HG03439 (cell line): ENCODE data around the gene ARHGAP21.

Experiments used
- ATAC-seq: cut with Tn5 transposase; IDR thresholded peaks from one replicate; pipeline ENCODE4 v1.9.1; 2021; ENCODE audit warnings: mild to moderate bottlenecking, moderate library complexity; ENCODE audit not compliant: unreplicated experiment

The ARHGAP21 gene

DNA sequence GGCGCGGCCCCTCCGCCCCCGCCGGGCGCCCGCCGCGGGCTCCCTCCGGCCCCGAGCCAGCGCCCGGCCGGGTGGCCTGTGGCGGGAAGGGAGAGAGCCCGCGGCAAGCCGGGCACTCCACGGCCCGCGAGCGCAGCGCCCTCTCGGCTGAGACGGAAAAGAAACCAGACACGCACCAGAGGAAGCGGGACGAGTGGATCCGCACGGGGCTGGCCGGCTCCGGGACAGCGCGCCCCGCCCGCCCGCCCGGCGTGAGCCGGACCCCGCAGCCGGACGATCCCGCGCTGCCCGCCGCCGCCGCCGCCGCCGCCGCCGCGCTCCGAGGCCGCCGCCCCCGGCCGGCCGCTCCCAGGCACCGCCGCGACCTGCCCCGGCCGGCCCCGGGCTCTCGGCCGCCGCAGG, 300 bp downstream of the ARHGAP21 start:
- ATAC-seq, result peak; percentile 34

DNA sequence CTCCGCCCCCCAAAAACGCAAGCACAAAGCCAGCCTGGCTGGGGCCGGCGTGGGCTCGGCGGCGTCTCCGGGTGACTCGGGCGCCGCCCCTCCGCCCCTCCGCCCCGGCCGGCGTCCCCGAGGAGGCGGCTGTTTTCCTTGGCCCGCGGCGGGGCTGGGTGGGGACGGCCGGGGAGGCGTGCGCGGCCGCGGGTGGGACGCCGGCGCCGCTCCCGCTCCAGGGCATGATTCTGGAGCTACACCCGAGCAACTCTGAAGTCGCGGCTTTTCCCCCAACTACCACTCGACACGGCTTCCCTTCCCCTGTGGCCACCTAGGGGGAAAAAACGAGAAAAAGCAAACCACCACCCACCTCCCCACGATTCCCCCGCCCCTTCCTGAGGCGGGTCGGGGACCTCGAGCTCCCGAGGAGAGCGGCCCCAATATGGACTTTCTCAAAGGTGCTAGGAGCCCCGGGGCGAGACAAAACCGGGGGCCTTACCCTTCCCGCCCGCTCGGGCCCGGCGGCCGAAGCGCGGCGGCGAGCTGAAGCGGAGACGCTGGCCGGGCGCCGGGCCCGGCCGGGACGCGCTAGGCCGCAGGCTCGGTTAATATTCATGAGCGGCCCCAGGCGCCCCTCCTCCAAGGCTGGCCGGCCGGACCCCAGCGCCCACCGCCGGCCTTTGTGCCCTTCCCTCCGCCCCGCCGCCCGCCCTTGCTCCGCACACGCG, 856 bp downstream of the ARHGAP21 start:
- peak; percentile 31 for ATAC-seq

DNA sequence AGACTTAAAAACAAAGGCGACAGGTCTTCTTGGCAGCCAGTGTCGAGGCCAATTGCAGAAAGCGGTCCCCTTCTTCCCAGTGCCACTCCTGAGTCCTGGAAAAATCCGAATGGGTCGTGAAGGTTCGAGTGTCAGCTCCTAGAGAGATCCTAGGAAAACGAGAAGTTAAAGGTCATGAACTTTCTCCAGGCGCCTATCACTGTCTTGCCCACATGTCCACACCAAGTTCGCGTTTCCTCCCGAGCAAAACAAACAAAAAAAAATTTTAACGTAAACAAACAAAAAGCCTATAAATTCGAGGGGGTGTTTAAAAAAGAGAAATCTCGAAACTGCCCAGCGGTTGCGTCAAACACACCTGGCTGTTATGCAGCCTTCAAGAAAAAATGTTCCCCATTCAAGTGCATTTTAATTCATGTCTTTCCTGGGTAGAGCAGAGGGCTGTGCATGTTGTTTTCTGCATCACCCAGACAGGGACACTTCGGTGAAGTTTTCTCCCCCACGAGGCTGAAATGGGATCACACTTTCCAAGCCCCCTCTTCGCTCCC, 1.5 kb downstream of the ARHGAP21 start:
- ATAC-seq, result no peak

DNA sequence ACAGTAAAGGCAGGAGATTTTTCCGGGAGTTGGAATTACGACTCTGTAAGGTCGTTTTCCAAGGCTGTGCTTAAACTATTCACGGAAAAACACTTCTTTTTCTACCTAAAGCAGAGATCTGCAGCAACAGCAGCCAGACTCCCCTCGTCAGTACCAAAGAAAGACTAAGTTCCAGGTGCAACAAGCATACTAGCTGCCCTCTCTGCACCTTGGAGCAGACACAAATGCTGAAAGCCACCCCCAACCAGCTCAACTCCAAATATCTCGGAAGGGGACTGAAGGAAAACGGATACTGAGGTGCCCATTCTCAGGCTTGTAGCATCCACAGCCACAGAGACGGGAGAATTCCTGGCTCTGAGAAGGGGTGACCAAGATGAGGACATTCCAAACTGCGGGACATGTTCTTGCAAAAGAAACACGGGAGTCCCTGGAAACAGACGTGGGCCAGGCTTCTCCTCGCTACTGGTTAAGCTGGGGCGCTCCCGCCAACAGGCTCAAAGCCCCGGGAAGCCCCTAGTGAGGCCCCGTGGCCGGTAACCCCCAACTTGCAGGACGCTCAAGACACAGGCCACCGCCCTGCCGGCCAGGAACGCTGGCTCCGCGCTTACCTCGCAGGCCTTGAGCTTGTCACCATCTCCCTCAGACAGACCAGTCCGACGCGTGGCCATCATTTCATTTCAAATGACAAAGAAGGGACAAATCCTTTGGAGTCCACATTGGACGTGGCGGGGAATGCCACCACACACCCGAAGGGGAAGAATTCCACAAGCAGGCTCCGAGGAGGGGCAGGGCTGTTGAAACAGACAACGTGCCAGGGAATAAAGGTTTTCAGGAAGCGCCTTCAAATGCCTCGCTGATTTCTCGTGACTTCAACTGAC, 2.2 kb downstream of the ARHGAP21 start:
- ATAC-seq, result no peak

DNA sequence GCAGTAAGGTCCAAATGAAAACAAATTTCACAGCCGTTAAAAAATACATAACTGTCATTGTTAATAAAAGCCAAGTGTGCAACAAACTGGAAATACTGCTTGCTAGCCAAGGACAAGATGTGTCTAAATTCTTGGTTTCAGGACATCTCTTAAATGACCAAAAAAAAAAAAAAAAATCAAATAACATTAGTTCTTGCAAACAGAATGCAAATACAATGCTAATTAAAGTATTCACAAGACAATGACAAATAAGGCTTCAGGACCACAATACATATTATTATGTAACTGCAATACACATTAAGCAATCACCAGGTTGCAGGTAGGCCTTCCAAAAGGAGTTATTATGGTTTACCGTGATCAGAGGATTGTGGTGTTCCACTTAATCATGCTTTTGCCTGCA, 3.6 kb downstream of the ARHGAP21 start:
- ATAC-seq, result no peak

DNA sequence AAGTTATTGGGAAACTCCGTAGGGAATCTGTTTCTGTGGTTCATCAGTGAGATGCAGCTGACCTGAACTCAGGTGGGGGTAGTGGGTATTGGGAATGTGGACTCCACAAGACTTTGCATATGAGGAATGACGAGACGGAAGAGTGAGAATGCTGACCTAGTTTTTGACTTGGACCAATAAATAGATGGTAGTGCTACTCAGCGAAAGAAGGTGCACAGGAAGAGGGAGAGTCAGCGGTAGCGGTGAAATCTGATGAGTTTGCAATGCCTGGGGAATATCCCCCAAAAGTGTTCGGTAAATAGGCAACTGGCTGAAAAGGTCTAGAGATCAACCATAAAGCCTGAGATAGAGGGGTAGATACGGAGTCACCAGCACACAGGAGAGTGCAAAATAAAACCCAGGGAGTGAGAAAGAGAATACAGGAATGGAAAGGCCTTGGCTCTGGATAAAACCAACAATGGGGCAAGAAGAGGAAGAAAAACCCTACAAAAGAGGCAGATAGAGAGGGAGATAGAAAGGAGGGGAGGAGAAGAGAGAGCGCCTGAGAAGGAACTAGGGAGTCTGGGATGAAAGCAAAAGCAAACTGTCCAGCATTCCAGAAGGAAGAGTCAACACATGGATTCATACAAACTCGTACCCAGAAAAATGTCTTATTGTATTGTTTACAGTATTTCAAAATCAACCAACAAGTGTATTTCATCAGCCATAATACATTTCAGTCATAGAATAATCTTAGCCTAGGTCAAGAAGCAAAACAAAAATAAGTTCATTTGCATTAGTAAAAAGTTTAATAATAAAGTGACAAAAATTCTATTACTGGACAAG, 5.4 kb downstream of the ARHGAP21 start:
- no peak for ATAC-seq

DNA sequence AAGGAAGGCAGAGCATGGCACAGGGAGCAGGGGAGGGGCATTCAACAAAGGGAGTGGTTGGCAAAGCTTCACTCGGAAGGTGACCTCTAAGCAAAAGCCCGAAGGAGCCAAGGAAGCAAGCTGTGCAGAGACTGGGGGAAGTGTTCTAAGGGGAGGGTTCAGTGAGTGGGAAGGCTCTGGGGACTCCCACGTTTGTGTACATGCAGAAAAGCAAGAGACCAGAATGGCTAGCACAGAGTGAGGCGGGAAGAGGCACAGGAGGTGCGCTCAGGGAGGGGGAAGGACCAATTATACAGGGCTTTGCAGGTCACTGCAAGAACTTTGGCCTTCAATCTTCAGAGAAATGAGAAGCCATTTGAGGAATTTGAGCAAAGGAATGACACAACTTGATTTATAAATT, 7.4 kb downstream of the ARHGAP21 start:
- no peak for ATAC-seq

DNA sequence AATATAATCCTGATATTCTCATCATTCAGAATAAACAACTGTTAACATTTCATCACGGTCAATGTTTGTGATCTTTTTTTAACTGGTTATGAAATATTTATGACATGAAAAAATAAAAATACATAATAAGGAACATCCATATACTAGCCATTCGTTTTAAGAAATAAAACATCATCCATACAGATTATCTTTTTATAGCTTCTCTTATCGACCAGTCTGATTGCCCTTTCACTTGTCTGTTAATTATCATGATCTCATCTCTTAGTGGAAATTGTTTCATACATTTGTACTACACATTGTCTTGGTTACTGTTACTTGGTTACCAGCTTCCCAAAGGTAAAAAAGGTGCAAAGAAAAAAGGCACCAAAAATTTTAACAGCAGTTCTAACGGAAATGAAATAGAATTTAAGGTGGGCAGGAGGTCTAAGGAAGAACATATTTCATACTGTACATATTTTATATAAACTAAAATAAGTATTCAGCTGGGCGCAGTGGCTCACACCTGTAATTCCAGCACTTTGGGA, 8.4 kb downstream of the ARHGAP21 start:
- no peak for ATAC-seq

DNA sequence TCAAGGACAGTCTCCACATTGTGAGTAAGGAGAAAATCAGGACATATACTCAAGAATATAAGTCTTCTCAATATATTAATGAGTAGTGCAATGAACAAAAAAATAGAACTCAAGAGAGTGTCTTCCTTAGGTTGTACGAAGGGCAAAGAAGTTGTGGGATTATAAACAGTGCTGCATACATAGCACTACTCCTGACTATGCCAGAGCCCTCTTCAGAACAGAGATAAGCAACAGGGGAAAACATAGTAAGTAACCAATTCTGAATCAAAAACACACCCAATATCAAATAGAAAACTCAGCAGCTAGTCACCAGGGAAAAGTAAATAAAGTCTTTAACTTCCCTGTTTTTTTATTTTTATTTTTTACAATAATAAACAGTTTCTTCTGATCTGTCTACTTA, 10.6 kb downstream of the ARHGAP21 start:
- no peak for ATAC-seq

DNA sequence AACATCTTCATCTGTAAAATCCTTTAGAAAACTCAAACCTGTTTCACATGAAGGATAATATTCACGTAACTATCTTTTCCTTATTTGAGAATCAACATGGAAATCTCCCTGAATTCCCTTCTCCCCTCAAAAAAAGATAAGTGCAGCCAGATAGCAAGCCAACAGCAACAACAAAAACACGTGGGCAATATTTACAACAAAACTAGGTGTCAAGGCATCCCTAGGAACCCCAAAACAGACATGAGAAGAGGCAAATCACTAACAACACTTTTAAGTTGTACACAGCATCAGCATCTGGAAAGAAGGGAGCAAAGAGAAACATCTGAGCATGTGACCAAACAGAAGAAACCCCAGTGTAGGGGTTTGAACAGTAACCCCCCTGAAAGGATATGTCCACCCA, 12.2 kb downstream of the ARHGAP21 start:
- ATAC-seq, result no peak

DNA sequence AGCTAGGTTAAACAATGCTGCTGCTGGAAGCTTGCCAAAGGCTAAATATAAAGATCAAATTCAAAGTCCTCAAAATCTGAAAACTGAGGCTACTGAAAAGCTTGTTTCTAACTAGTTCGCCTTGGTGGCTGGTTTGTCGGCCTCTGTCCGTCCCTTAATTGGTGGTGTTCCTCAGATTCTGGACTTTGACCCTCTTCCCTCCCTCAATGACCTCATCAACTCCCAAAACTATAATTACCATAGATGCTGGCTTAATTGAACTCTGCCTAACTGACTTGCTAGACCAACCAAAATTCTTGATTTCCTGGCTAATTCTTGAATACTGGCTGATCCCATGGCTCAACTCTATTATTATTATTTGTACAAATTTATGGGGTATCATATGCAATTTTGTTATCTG, 15.6 kb downstream of the ARHGAP21 start:
- ATAC-seq, result no peak

DNA sequence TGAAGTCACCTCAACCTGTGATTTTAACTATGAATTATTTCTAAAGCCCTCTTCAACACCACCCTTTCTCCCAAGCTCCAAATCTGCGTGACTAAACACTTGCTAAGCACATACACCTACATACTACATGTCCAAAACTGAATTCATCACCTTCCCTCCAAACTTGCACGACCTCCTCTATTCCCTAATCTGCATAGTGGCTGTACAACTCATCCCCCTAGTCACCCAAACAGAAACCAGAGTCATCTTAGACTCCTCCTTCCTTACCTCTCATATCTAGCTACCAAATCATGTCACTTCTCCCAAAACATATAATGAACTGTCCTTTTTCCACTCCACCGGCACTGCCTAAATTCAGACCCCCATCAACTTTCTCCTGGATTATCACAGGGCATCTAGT, 16.2 kb downstream of the ARHGAP21 start:
- peak; percentile 61 for ATAC-seq

DNA sequence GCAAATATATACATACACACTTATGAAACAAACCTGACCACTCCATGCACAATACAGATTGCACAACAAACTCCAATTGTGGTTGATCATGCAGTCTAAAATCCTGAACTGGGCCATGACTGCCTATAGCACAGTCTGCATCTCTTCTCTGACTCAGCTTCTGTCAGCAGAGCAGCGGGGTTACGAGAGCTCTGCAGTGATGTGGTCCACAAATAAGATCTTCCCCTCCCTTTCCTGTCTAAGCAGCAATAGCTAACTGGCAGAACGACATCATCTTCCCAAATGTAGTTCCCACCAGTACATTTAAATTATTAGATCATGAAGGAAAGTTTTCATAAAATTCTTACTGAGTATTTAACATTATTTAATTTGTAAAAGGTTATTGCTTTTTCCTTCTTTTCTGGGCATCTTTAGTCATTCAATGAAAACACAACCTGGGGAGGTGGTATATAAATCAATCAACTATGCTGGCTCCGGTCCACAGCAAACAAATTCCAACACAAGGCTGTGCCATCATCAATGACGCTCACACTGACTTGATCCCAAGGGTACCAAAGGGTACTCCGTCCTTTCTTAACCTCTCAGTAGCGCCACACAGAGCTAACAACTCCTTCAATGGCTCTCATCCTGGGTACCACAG, 17.1 kb downstream of the ARHGAP21 start:
- no peak for ATAC-seq

DNA sequence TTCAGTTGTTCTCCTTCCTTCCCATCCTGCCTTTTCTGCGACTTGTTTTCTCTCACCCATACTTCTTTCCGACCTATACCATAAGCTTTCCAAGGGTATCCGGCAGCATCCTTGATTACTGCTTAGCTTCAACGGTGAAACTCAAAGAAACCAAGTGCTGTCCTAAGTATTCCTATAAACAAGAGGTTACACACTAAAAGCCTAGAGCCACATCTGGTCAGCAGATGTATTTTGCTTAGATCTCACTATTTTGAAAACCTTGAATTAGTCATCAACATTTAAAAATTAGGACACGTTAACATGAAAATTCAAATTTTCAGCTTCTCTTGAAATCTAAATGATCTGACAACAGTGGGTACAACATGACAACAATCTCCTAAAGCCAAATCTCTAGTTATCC, 20.0 kb downstream of the ARHGAP21 start:
- no peak for ATAC-seq

DNA sequence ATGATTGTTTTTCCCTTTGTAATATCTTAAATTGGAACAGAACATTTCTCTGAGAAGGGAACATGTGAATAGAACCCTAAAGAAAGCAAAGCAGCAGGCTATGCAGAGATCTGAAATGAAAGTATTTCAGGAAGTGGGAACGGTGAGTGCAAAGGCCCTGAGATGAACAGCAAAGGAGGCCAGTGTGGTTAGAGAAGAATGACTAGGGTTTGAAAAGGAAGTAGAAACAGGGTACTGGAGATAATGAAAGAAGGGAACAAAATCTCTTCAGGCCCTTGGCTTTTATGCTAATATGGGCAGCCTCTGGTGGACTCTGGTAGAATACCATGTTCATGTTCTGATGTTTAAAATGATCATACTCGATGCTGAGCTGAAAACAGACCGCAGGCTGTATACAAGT, 22.2 kb downstream of the ARHGAP21 start:
- ATAC-seq, result no peak

DNA sequence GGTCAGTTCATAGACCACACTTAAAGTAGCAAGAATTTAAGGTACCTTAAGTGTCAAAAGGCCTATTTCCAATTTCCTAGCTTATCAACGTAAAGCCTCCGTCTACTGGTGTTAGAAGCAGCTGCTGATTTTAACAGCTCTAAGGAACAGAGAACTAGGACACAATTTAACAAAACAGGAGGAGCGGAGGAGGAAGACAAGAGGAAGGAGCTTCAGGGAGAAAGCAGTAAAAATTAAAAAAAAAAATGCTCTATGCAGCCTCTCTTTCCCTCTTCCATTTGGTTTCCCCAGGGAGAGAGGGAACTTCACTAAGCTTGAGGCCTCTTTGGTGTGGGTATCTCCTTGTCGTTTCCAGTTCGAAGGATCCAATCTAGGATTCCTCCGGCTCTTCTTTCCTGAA, 22.7 kb downstream of the ARHGAP21 start:
- no peak for ATAC-seq

DNA sequence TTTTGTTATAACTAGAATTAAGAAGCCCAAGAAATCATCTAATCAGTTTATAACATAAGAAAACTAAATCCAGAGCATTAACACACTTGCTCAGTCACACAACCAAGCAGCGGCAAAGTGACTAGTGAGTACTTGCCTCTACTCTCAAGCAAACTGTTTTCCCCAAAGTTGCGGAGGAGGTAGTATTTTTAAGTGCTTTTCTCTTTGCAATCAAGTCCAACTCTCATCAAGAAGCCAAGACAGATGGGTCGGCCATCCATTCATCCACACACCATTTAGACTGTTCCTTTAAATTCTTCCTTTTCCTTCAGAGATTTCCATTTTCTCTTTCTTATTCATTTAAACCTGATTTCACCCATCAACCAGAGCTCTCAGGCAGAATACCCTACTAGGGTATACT, 25.4 kb downstream of the ARHGAP21 start:
- ATAC-seq, result no peak

DNA sequence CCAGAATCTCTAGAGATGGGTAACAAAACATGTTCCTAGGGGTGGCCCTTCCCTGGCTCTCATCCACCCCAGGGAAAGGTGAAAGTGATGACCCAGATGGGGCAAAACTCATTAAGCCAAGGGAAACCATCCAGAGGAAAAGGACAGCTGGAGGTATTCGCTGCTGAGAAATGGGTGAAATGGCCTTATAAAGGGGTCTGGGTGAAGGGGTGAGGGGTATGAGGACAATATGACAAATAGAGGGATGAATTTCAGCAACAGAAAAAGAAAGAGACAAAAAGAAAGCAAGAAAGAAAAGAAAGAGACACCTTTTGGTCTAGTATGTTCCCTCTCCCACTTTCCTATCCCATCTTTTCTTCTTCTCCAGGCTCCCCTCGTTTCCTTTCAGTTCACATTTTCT, 26.6 kb downstream of the ARHGAP21 start:
- no peak for ATAC-seq

DNA sequence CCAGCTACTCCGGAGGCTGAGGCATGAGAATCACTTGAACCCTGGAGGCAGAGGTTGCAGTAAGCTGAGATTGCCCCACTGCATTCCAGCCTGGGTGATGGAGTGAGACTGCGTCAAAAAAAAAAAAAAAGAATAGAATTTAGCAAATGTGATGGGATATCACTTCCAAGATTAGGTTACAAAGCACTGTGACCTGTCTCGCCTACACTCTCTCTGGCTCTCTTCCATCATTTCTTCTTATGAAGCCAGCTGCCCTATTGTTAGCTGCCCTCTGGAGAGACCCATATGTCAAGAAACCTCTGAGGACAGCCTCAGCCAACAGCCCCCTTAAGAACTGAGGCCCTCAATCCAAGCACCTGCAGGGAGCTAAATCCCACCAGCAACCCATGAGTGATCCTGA, 28.2 kb downstream of the ARHGAP21 start:
- no peak for ATAC-seq

DNA sequence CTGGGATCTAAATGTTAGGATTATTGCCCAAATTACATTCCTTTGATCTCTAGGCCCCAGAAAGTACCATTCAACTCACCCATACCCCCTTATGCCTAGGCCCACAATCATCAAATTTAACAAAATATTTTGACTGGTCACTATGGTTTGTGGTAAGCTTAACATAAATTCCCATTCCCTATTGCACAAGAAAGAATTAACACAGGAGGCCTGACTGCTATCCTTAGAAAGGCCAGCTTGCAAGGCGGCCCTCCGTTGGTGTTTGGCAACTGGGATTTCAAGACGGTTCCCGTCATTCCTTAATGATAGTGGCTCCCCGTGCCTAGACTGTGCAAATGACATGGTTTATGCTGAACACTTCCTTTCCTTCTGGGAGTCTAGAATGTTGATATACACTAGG, 29.6 kb downstream of the ARHGAP21 start:
- no peak for ATAC-seq
